GM19035 (cell line): ENCODE data around the gene ASTN1.

Experiments
- ATAC-seq: cut with Tn5 transposase; IDR thresholded peaks from one replicate; pipeline ENCODE4 v1.9.1; 2021; ENCODE audit not compliant: unreplicated experiment

Gene ASTN1

GRCh38 chr1:176884911-176885310 lies 279.6 kb downstream of the ASTN1 start:
- ATAC-seq: no peak

- ATAC-seq: no peak
These were observed 280.2 kb downstream of the ASTN1 start for GRCh38 chr1:176884286-176884685.

GRCh38 chr1:176880955-176881595 lies 283.4 kb downstream of the ASTN1 start:
- no peak for ATAC-seq

- no peak for ATAC-seq
These were observed 284.5 kb downstream of the ASTN1 start for GRCh38 chr1:176879784-176880620.

- ATAC-seq: no peak
These were observed 285.6 kb downstream of the ASTN1 start for GRCh38 chr1:176878750-176879536.

GRCh38 chr1:176877557-176877956 lies 287.0 kb downstream of the ASTN1 start:
- ATAC-seq: no peak

GRCh38 chr1:176876966-176877515 lies 287.5 kb downstream of the ASTN1 start:
- ATAC-seq: no peak

- no peak for ATAC-seq
These were observed 294.9 kb downstream of the ASTN1 start for GRCh38 chr1:176869577-176869976.

GRCh38 chr1:176866011-176866714 lies 298.3 kb downstream of the ASTN1 start:
- ATAC-seq: no peak

GRCh38 chr1:176864211-176864610 lies 300.3 kb downstream of the ASTN1 start:
- no peak for ATAC-seq

- no peak for ATAC-seq
These were observed 300.9 kb downstream of the ASTN1 start for GRCh38 chr1:176863613-176864012.

GRCh38 chr1:176858433-176858916 lies 306.0 kb downstream of the ASTN1 start:
- no peak for ATAC-seq

- ATAC-seq: no peak
These were observed 306.9 kb downstream of the ASTN1 start for GRCh38 chr1:176857632-176858031.

- ATAC-seq: no peak
These were observed 309.5 kb downstream of the ASTN1 start for GRCh38 chr1:176854758-176855745.

GRCh38 chr1:176854121-176854520 lies 310.4 kb downstream of the ASTN1 start:
- no peak for ATAC-seq

- no peak for ATAC-seq
These were observed 311.0 kb downstream of the ASTN1 start for GRCh38 chr1:176853503-176853902.

- ATAC-seq: no peak
These were observed 312.4 kb downstream of the ASTN1 start for GRCh38 chr1:176852124-176852523.

GRCh38 chr1:176850871-176851270 lies 313.6 kb downstream of the ASTN1 start:
- ATAC-seq: no peak

GRCh38 chr1:176849281-176849680 lies 315.2 kb downstream of the ASTN1 start:
- no peak for ATAC-seq
